Measurements from ENCODE around the gene LIPG.
"Not testable (repeated sequence)": the region's sequence is repeated elsewhere in the genome, so short reads cannot be mapped to it uniquely, and the experiment has no call there.

The LIPG gene

GRCh38 chr18:49579583-49579982 lies 17.7 kb downstream of the LIPG start:
- not testable (repeated sequence) for DNase-seq

DNA sequence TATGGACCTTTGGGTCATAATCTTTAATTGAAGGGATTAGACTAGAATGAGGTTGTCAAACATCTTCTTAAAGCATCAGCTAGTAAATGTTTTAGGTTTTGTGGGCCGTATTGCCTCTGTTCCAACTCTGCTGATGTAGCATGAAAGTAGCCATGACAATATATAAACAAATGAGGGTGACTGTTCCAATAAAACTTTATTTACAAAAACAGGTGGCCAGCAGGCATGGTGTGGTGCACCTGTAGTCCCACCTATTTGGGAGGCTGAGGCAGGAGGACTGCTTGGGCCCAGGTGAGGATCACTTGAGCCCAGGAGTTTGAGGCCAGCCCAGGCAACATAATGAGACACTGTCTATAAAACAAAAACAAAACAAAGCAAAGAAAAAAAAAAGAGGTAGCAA lies 18.4 kb downstream of the LIPG start:
- no peak for DNase-seq

GRCh38 chr18:49581371-49581770 lies 19.5 kb downstream of the LIPG start:
- no peak for DNase-seq

- no peak for DNase-seq
These were observed 20.7 kb downstream of the LIPG start for GRCh38 chr18:49582579-49582978.

GRCh38 chr18:49584394-49584793 lies 22.5 kb downstream of the LIPG start:
- no peak for DNase-seq

DNA sequence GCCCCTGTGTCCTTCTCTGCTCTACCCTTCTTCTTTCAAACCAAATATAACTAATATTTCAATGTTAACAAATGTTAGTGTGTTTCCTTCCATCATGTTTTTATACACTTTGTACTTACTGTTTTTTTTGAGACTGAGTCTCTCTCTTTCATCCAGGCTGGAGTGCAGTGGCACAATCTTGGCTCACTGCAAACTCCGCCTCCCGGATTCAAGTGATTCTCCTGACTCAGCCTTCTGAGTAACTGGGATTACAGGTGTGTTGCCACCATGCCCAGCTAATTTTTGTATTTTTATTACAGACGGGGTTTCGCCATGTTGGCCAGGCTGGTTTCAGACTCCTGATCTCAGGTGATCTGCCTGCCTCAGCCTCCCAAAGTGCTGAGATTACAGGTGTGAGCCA lies 23.1 kb downstream of the LIPG start:
- DNase-seq: not testable (repeated sequence)

DNA sequence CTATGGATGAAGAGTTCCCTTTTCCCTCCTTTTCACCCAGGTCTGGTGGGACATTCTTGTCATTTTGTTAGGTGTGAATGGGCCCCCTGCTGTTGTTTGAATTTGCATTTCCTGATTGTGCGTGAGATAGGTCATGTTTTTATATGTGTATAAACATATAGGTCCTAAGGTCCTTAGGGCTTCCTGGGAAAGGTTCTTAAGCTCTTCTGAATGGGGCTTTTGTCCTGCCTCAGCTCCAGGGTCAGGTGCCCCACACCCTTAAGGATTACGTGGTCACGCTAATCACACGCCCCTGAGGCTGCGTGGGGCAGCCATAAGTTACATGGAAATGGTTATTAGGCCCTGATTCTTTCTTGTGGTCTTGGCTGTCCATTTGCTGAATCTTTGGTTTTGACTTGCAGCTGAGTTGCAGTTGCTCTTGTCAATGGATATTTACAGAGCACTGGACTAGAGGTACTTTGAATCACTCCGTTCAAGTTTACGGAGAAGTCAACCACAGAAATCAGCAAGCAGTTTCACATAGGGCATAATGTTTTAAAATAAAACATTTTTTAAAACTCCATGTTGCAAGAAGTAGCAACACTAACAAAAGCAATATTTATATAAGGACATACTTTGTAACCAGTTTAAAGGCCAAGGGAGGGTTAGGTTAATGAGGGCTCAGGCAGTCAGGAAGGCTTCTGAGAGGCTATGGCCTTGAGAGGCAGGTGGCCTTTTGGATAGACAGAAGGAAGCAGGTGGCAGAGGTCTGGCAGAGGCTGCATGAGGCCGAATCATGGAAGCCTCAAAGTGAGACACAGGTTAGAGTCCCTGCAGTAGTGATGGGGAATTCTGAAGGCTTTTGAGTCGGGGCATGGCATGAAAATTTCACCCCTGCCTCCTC lies 24.2 kb downstream of the LIPG start:
- DNase-seq: no peak

- no peak for DNase-seq
These were observed 26.3 kb downstream of the LIPG start for GRCh38 chr18:49588171-49588570.

GRCh38 chr18:49588971-49589370 lies 27.1 kb downstream of the LIPG start:
- no peak for DNase-seq

- no peak for DNase-seq
These were observed 28.8 kb downstream of the LIPG start for GRCh38 chr18:49590608-49591007.

DNA sequence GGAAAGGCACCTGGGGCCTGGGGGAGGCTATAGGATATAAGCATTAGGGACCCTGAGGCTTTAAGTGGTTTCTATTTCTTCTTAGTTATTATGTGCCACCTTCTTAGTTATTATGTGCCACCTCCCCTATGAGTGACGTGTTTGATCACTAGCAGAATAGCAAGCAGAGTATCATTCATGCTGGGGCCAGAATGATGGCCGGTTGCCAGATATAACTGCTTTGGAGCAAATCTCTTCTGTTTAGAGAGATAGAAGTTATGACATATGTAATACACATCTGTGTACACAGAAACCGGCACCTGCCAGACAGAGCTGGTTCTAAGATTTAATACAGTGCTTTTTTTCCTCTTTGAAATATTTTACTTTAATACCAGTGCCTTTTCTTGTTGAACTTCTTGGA lies 29.4 kb downstream of the LIPG start:
- DNase-seq: no peak

- no peak for DNase-seq
These were observed 29.9 kb downstream of the LIPG start for GRCh38 chr18:49591775-49592174.

GRCh38 chr18:49596687-49597086 lies 34.8 kb downstream of the LIPG start:
- DNase-seq: no peak

DNA sequence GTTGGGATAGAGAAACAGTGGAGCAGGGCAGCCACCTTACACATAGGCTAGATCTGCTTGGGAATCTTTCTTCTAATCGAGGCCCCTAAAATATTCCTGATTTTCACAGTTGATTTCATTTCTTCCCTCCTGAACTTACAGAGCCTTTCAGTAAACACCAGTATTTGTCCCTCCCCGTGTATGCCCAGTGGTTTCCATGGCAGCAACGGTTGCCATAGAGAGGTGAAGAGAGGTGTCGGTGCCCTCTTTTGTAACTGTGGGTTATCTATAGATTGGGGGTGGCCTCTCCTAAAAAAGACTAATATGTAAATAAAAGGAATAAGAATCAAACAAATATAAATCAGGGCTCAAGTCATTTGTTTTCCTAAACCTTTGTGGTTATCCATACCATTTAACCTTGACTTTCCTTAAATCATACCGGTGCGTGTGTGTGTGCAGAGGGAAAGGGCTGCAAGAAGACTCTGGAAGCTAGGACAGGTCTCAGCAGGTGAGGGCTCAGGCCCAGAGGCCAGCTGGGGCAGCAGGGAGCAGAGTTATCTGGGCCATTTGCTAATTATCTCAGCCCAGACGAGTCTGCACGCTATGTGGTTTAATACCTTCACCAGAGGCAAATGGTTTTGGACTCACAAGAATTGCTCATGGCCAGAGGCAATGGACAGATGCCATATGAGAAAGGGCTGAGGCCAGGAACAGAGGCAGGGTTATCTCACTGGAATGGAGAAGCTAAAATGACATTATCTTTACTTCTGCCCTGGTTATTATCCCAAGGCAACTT lies 35.5 kb downstream of the LIPG start:
- no peak for DNase-seq

GRCh38 chr18:49601211-49601610 lies 39.4 kb downstream of the LIPG start:
- no peak for DNase-seq

DNA sequence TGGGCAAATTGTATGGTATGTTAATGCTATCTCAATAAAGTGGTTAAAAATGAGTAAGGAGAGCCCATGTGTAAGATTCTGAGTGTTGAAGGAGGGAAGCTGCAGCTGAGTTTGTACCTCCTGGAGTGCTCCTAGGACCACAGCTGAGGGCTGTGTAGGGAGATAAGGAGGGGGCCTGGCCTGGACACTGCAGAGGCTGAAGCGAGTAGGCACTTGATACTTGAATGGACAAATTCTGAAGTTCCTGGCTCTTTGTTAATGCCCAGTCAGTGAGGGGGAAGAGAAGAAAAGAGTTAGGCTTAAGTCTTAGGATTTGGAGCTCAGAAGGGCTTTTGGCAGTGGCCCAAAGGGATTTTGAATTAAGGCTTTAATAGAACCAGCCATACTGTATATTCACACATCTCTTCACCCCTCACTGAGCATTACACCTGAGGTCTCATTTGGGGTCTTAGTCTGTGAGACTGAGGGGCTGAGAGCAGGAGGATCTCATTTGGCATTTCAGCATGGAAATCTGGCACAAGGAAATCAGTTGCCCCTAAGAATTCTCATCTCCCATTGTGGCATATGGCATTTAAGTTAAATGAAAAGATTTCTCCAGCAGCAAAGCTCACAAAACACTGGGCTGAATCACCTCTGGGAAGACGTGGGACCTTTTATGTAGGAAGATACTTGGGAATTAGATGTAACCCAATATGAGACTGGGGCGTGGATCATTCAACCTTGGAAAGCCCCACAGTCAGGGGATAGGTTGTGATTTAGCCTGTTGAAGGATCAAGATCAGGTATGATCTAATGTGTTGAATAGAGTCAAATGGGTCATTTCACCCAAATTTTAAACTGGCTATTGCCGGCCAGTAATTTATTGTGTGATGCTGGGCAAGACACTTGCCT lies 46.8 kb downstream of the LIPG start:
- no peak for DNase-seq

GRCh38 chr18:49609256-49610021 lies 47.6 kb downstream of the LIPG start:
- DNase-seq: no peak

- no peak for DNase-seq
These were observed 48.2 kb downstream of the LIPG start for GRCh38 chr18:49610022-49610445.

GRCh38 chr18:49611316-49611715 lies 49.5 kb downstream of the LIPG start:
- DNase-seq: no peak

- no peak for DNase-seq
These were observed 50.7 kb downstream of the LIPG start for GRCh38 chr18:49612515-49613033.

GRCh38 chr18:49613141-49613640 lies 51.3 kb downstream of the LIPG start:
- DNase-seq: no peak

- no peak for DNase-seq
These were observed 51.8 kb downstream of the LIPG start for GRCh38 chr18:49613641-49614151.

All from NCI-H187 treated with DMSO at 0.1 percent for 48 hours (cell line).